GM18907 (cell line): ENCODE data around the gene KRT2.

Source experiments
- ATAC-seq: cut with Tn5 transposase; IDR thresholded peaks from one replicate; pipeline ENCODE4 v1.9.1; 2021; ENCODE audit warnings: mild to moderate bottlenecking, moderate library complexity; ENCODE audit not compliant: unreplicated experiment

The KRT2 gene

GRCh38 chr12:52651726-52652261, at the start of gene KRT2:
Gene KRT2, minus strand, starts transcription at chr12:52652211. Its CDS starts 69 bp downstream, at chr12:52652142.
- ATAC-seq, result no peak

- ATAC-seq, result no peak
Observed at GRCh38 chr12:52701281-52701680, 49.3 kb upstream of the KRT2 start.

GRCh38 chr12:52699960-52700359, 47.9 kb upstream of the KRT2 start:
- ATAC-seq, result no peak

GRCh38 chr12:52699373-52699772, 47.4 kb upstream of the KRT2 start:
- ATAC-seq, result no peak

GRCh38 chr12:52698651-52699340, 46.8 kb upstream of the KRT2 start:
- ATAC-seq, result no peak

GRCh38 chr12:52697058-52697582, 45.1 kb upstream of the KRT2 start:
- no peak for ATAC-seq

- no peak for ATAC-seq
Observed at GRCh38 chr12:52696588-52696987, 44.6 kb upstream of the KRT2 start.

- no peak for ATAC-seq
Observed at GRCh38 chr12:52695039-52695438, 43.0 kb upstream of the KRT2 start.

- ATAC-seq, result no peak
Observed at GRCh38 chr12:52694151-52694550, 42.1 kb upstream of the KRT2 start.

- no peak for ATAC-seq
Observed at GRCh38 chr12:52693261-52693660, 41.2 kb upstream of the KRT2 start.

- ATAC-seq, result no peak
Observed at GRCh38 chr12:52692254-52692653, 40.2 kb upstream of the KRT2 start.

GRCh38 chr12:52691841-52692150, 39.8 kb upstream of the KRT2 start:
- ATAC-seq, result no peak

- no peak for ATAC-seq
Observed at GRCh38 chr12:52691076-52691840, 39.2 kb upstream of the KRT2 start.

GRCh38 chr12:52690351-52691075, 38.5 kb upstream of the KRT2 start:
- no peak for ATAC-seq

- no peak for ATAC-seq
Observed at GRCh38 chr12:52689936-52690335, 37.9 kb upstream of the KRT2 start.

GRCh38 chr12:52689239-52689638, 37.2 kb upstream of the KRT2 start:
- ATAC-seq, result no peak

GRCh38 chr12:52688481-52688880, 36.5 kb upstream of the KRT2 start:
- no peak for ATAC-seq

- ATAC-seq, result no peak
Observed at GRCh38 chr12:52687497-52688385, 35.7 kb upstream of the KRT2 start.

- no peak for ATAC-seq
Observed at GRCh38 chr12:52686756-52687487, 34.9 kb upstream of the KRT2 start.

- ATAC-seq, result no peak
Observed at GRCh38 chr12:52686063-52686462, 34.1 kb upstream of the KRT2 start.
